HL-60 (cell line): Measurements from ENCODE around the gene UNCX.

ENCODE experiments used
- DNase-seq, 2 experiments: peaks; one replicate each; pipeline ENCODE4 v3.0.0-alpha.2; 2010 to 2020; ENCODE audit warnings: low read depth in 1 of 2, low spot score in 1 of 2
- H3K27ac ChIP-seq: fragments of 250-450 bp; sonication (Bioruptor Pico); replicated peaks from 2 replicates; pipeline ENCODE4 v1.5.1; 2020; ENCODE audit warnings: mild to moderate bottlenecking, moderate library complexity
- H3K27me3 ChIP-seq: fragments of 250-450 bp; sonication (Bioruptor Pico); 2 replicates; pipeline ENCODE4 v1.5.1; 2021; ENCODE audit warnings: mild to moderate bottlenecking, moderate library complexity; ENCODE audit not compliant: insufficient read depth, poor library complexity, severe bottlenecking
- H3K4me3 ChIP-seq: replicated peaks from 2 replicates; pipeline ENCODE4 v1.5.1; 2011; ENCODE audit warnings: mild to moderate bottlenecking, control low read depth, low read length; ENCODE audit not compliant: insufficient read depth
- CTCF ChIP-seq: IDR thresholded peaks from one replicate; pipeline ENCODE4 v1.5.1; 2011; ENCODE audit warnings: low read length, control low read depth, inconsistent platforms; ENCODE audit not compliant: insufficient read depth
- GABPA ChIP-seq: IDR thresholded peaks from 2 replicates; pipeline ENCODE4 v1.6.1; 2012; ENCODE audit warnings: low read depth
- POLR2AphosphoS5 ChIP-seq: IDR thresholded peaks from 2 replicates; pipeline ENCODE4 v1.6.1; 2012; ENCODE audit warnings: low read depth
- REST ChIP-seq: IDR thresholded peaks from 2 replicates; pipeline ENCODE4 v1.6.1; 2012; ENCODE audit warnings: low read depth; ENCODE audit not compliant: insufficient replicate concordance
- SPI1 ChIP-seq: IDR thresholded peaks from 2 replicates; pipeline ENCODE4 v1.6.1; 2012; ENCODE audit warnings: low read depth, mild to moderate bottlenecking, borderline replicate concordance

UNCX gene

GRCh38 chr7:1281068-1281467, 48.4 kb downstream of the UNCX start:
- no peak for DNase-seq
- no peak for TF ChIP-seq CTCF
- TF ChIP-seq GABPA = no peak
- TF ChIP-seq SPI1 = no peak
- TF ChIP-seq REST = no peak
- no peak for TF ChIP-seq POLR2AphosphoS5
- no peak overlapping the region for H3K4me3 ChIP-seq
- no peaks in the 10 kb centered on the region for H3K27me3 ChIP-seq
- H3K27ac ChIP-seq = no peak overlapping the region

GRCh38 chr7:1282679-1283078, 50.0 kb downstream of the UNCX start:
- Histone ChIP-seq H3K27me3 (no peaks in the 10 kb centered on the region), H3K27ac (no peak overlapping the region)
- DNase-seq = no peak

GRCh38 chr7:1283337-1283736, 50.7 kb downstream of the UNCX start:
- no peak overlapping the region for H3K27ac ChIP-seq
- DNase-seq = no peak
- TF ChIP-seq POLR2AphosphoS5 (no peak), REST (no peak), SPI1 (no peak), GABPA (no peak), CTCF (no peak)
- H3K27me3 ChIP-seq = no peaks in the 10 kb centered on the region
- H3K4me3 ChIP-seq = no peak overlapping the region

More at GRCh38 chr7:1282679-1283078, 50.0 kb downstream of the UNCX start:
- no peak for TF ChIP-seq SPI1
- no peak overlapping the region for H3K4me3 ChIP-seq

- Histone ChIP-seq H3K27me3 (peaks cover 5% of the 10 kb centered on the region), H3K4me3 (no peak overlapping the region), H3K27ac (no peak overlapping the region)
- no peak for TF ChIP-seq SPI1
- TF ChIP-seq CTCF = no peak
- TF ChIP-seq POLR2AphosphoS5 = no peak
- no peak for TF ChIP-seq GABPA
- TF ChIP-seq REST = no peak
- no peak for DNase-seq
Observed at GRCh38 chr7:1283941-1284742, 51.5 kb downstream of the UNCX start.
